CD4-positive, alpha-beta T cell treated with Interleukin-15 for 4 hours (primary cell): ENCODE data around the gene DNMT3A.

ENCODE experiments used
- DNase-seq: peaks from one replicate; pipeline ENCODE4 v3.0.0-alpha.2; 2020; ENCODE audit warnings: low spot score

The DNMT3A gene

GRCh38 chr2:25324905-25325592 is 16.7 kb downstream of the DNMT3A start:
- DNase-seq: peak; percentile 47

- DNase-seq: no peak
Measured at GRCh38 chr2:25324251-25324650, 17.5 kb downstream of the DNMT3A start.

- no peak for DNase-seq
Measured at GRCh38 chr2:25323610-25324189, 18.0 kb downstream of the DNMT3A start.

GRCh38 chr2:25323042-25323514 is 18.6 kb downstream of the DNMT3A start:
- DNase-seq: peak; percentile 76

GRCh38 chr2:25322312-25322711 is 19.4 kb downstream of the DNMT3A start:
- no peak for DNase-seq

GRCh38 chr2:25320077-25320476 is 21.6 kb downstream of the DNMT3A start:
- no peak for DNase-seq

- DNase-seq: no peak
Measured at GRCh38 chr2:25316101-25316500, 25.6 kb downstream of the DNMT3A start.

- no peak for DNase-seq
Measured at GRCh38 chr2:25315316-25315680, 26.4 kb downstream of the DNMT3A start.

- peak; percentile 65 for DNase-seq
Measured at GRCh38 chr2:25314514-25315315, 27.0 kb downstream of the DNMT3A start.

- DNase-seq: no peak
Measured at GRCh38 chr2:25313711-25314513, 27.8 kb downstream of the DNMT3A start.

GRCh38 chr2:25312958-25313710 is 28.6 kb downstream of the DNMT3A start:
- DNase-seq: peak; percentile 24

- DNase-seq: no peak
Measured at GRCh38 chr2:25311865-25312575, 29.7 kb downstream of the DNMT3A start.

GRCh38 chr2:25310965-25311864 is 30.5 kb downstream of the DNMT3A start:
- DNase-seq: no peak

- DNase-seq: no peak
Measured at GRCh38 chr2:25310709-25310964, 31.1 kb downstream of the DNMT3A start.

- peak; percentile 60 for DNase-seq
Measured at GRCh38 chr2:25309402-25309801, 32.3 kb downstream of the DNMT3A start.

GRCh38 chr2:25308599-25308998 is 33.1 kb downstream of the DNMT3A start:
- no peak for DNase-seq

GRCh38 chr2:25307949-25308557 is 33.7 kb downstream of the DNMT3A start:
- no peak for DNase-seq

- DNase-seq: no peak
Measured at GRCh38 chr2:25306777-25307368, 34.9 kb downstream of the DNMT3A start.

GRCh38 chr2:25305775-25306174 is 36.0 kb downstream of the DNMT3A start:
- DNase-seq: no peak
